Activated CD4-positive, alpha-beta T cell treated with anti-CD3 and anti-CD28 coated beads, Interleukin-2, amount 10 ng/mL, durations not matched to agents 24 days and 14 days (primary cell): ENCODE results near the gene TARS3. TPM values are rescaled to one million over a fixed set of nuclear protein-coding genes. Genes with fewer than 3 reads are reported as not detected.
A peak's percentile ranks its signal among the peaks of the same experiment; 100 is the strongest.

Source experiments
- DNase-seq: peaks from one replicate; pipeline ENCODE4 v3.0.0; 2022
- H3K27ac Mint-ChIP-seq: one replicate; pipeline ENCODE4 v1.8.0; 2022; ENCODE audit warnings: mild to moderate bottlenecking, mixed read lengths
- H3K27me3 Mint-ChIP-seq: one replicate; pipeline ENCODE4 v1.8.0; 2022; ENCODE audit warnings: mixed read lengths
- H3K36me3 Mint-ChIP-seq: one replicate; pipeline ENCODE4 v1.8.0; 2022; ENCODE audit warnings: low read depth, mild to moderate bottlenecking, mixed read lengths
- H3K4me1 Mint-ChIP-seq: one replicate; pipeline ENCODE4 v1.8.0; 2021; ENCODE audit warnings: mixed read lengths
- H3K4me3 Mint-ChIP-seq: one replicate; pipeline ENCODE4 v1.8.0; 2022; ENCODE audit warnings: mild to moderate bottlenecking, moderate library complexity, mixed read lengths
- H3K9me3 Mint-ChIP-seq: one replicate; pipeline ENCODE4 v1.8.0; 2021; ENCODE audit warnings: mixed read lengths
- intact Hi-C: fragments of 100-400 bp; cut with micrococcal nuclease; formaldehyde crosslinking; loops from one replicate; pipeline ENCODE4 v1.15.1; 2023
- total RNA-seq: library from RNA; stranded (reverse); gene quantifications from 2 replicates; pipeline ENCODE4 v1.2.3, GENCODE V29; 2022

TARS3 gene
- total RNA-seq, 1 donor from 2014 or later, result 11.5 TPM

- H3K4me3 Mint-ChIP-seq, result peak overlapping the region; percentile 12
- no peak for DNase-seq
- peak overlapping the region; percentile 15 for H3K27ac Mint-ChIP-seq
- H3K27me3 Mint-ChIP-seq, result no peaks in the 10 kb centered on the region
- H3K36me3 Mint-ChIP-seq, result peaks cover 23% of the 10 kb centered on the region
- intact Hi-C loops, result loop anchor here (2.0 kb wide), 1 partner anchor 14 kb away; no protein-coding TSS in a partner anchor
- peaks cover 11% of the 10 kb centered on the region for H3K4me1 Mint-ChIP-seq
- peaks cover 8% of the 10 kb centered on the region for H3K9me3 Mint-ChIP-seq
Observed at GRCh38 chr15:101725073-101725472, 800 bp upstream of the TARS3 start.

- peaks cover 12% of the 10 kb centered on the region for H3K4me1 Mint-ChIP-seq
- peak overlapping the region; percentile 15 for H3K27ac Mint-ChIP-seq
- H3K27me3 Mint-ChIP-seq, result no peaks in the 10 kb centered on the region
- intact Hi-C loops, result loop anchor here (1.0 to 5.0 kb wide), 5 partner anchors 14 to 1127 kb away; partner anchors contain the start of genes SNRPA1 and TM2D3
- DNase-seq, result no peak
- peaks cover 8% of the 10 kb centered on the region for H3K9me3 Mint-ChIP-seq
- peaks cover 26% of the 10 kb centered on the region for H3K36me3 Mint-ChIP-seq
- peak overlapping the region; percentile 12 for H3K4me3 Mint-ChIP-seq
Observed at GRCh38 chr15:101724675-101725005, 367 bp upstream of the TARS3 start.

GRCh38 chr15:101723171-101723873 is 951 bp downstream of the TARS3 start:
- DNase-seq, result peak; percentile 87

GRCh38 chr15:101718896-101719295 is 5.4 kb downstream of the TARS3 start:
- Mint-ChIP-seq H3K27ac (no peak overlapping the region), H3K4me1 (peaks cover 25% of the 10 kb centered on the region), H3K36me3 (peaks cover 60% of the 10 kb centered on the region), H3K27me3 (no peaks in the 10 kb centered on the region), H3K9me3 (peaks cover 8% of the 10 kb centered on the region), H3K4me3 (no peak overlapping the region)
- no peak for DNase-seq
- intact Hi-C loops, result no loop called here

More at GRCh38 chr15:101723171-101723873, 951 bp downstream of the TARS3 start:
- H3K9me3 Mint-ChIP-seq, result peaks cover 8% of the 10 kb centered on the region
- intact Hi-C loops, result loop anchor here (2.0 to 5.0 kb wide), 2 partner anchors 27 to 1126 kb away; no protein-coding TSS in a partner anchor
- H3K4me1 Mint-ChIP-seq, result peaks cover 17% of the 10 kb centered on the region
- H3K4me3 Mint-ChIP-seq, result peak overlapping the region; percentile 87
- peak overlapping the region; percentile 95 for H3K27ac Mint-ChIP-seq
- H3K27me3 Mint-ChIP-seq, result no peaks in the 10 kb centered on the region
- H3K36me3 Mint-ChIP-seq, result peaks cover 36% of the 10 kb centered on the region

GRCh38 chr15:101712078-101712477 is 12.2 kb downstream of the TARS3 start:
- H3K4me3 Mint-ChIP-seq, result no peak overlapping the region
- intact Hi-C loops, result no loop called here
- peaks cover 12% of the 10 kb centered on the region for H3K4me1 Mint-ChIP-seq
- H3K36me3 Mint-ChIP-seq, result peaks cover 66% of the 10 kb centered on the region
- no peaks in the 10 kb centered on the region for H3K9me3 Mint-ChIP-seq
- H3K27ac Mint-ChIP-seq, result no peak overlapping the region
- H3K27me3 Mint-ChIP-seq, result no peaks in the 10 kb centered on the region
- DNase-seq, result peak; percentile 67

GRCh38 chr15:101710806-101711205 is 13.5 kb downstream of the TARS3 start:
- no peak overlapping the region for H3K4me3 Mint-ChIP-seq
- no peaks in the 10 kb centered on the region for H3K27me3 Mint-ChIP-seq
- DNase-seq, result no peak
- H3K27ac Mint-ChIP-seq, result no peak overlapping the region
- H3K9me3 Mint-ChIP-seq, result no peaks in the 10 kb centered on the region
- intact Hi-C loops, result no loop called here
- H3K4me1 Mint-ChIP-seq, result peaks cover 12% of the 10 kb centered on the region
- H3K36me3 Mint-ChIP-seq, result peaks cover 64% of the 10 kb centered on the region

GRCh38 chr15:101709466-101709865 is 14.8 kb downstream of the TARS3 start:
- peaks cover 14% of the 10 kb centered on the region for H3K4me1 Mint-ChIP-seq
- no peaks in the 10 kb centered on the region for H3K9me3 Mint-ChIP-seq
- DNase-seq, result no peak
- intact Hi-C loops, result no loop called here
- no peak overlapping the region for H3K4me3 Mint-ChIP-seq
- H3K27me3 Mint-ChIP-seq, result no peaks in the 10 kb centered on the region
- H3K27ac Mint-ChIP-seq, result no peak overlapping the region
- peaks cover 68% of the 10 kb centered on the region for H3K36me3 Mint-ChIP-seq

- H3K27ac Mint-ChIP-seq, result no peak overlapping the region
Observed at GRCh38 chr15:101707983-101708382, 16.3 kb downstream of the TARS3 start.

GRCh38 chr15:101702077-101702476 is 22.2 kb downstream of the TARS3 start:
- peaks cover 75% of the 10 kb centered on the region for H3K36me3 Mint-ChIP-seq
- H3K4me3 Mint-ChIP-seq, result no peak overlapping the region
- intact Hi-C loops, result no loop called here
- no peaks in the 10 kb centered on the region for H3K9me3 Mint-ChIP-seq
- H3K27me3 Mint-ChIP-seq, result no peaks in the 10 kb centered on the region
- no peak overlapping the region for H3K27ac Mint-ChIP-seq
- peaks cover 18% of the 10 kb centered on the region for H3K4me1 Mint-ChIP-seq
- peak; percentile 19 for DNase-seq

More at GRCh38 chr15:101707983-101708382, 16.3 kb downstream of the TARS3 start:
- no peak overlapping the region for H3K4me3 Mint-ChIP-seq
- no peaks in the 10 kb centered on the region for H3K27me3 Mint-ChIP-seq
- peak; percentile 41 for DNase-seq
- H3K36me3 Mint-ChIP-seq, result peaks cover 67% of the 10 kb centered on the region
- peaks cover 14% of the 10 kb centered on the region for H3K4me1 Mint-ChIP-seq
- intact Hi-C loops, result no loop called here
- H3K9me3 Mint-ChIP-seq, result no peaks in the 10 kb centered on the region

- Mint-ChIP-seq H3K4me3 (no peak overlapping the region), H3K9me3 (peaks cover 3% of the 10 kb centered on the region), H3K27ac (peak overlapping the region; percentile 44), H3K27me3 (no peaks in the 10 kb centered on the region), H3K36me3 (peaks cover 80% of the 10 kb centered on the region), H3K4me1 (peaks cover 44% of the 10 kb centered on the region)
- intact Hi-C loops, result no loop called here
- DNase-seq, result peak; percentile 52
Observed at GRCh38 chr15:101698314-101698713, 26.0 kb downstream of the TARS3 start.

- Mint-ChIP-seq H3K4me3 (peak overlapping the region; percentile 79), H3K27me3 (no peaks in the 10 kb centered on the region), H3K9me3 (peaks cover 8% of the 10 kb centered on the region), H3K4me1 (peaks cover 52% of the 10 kb centered on the region), H3K27ac (peak overlapping the region; percentile 85), H3K36me3 (peaks cover 83% of the 10 kb centered on the region)
- intact Hi-C loops, result loop anchor here (2.0 kb wide), 1 partner anchor 25 kb away; no protein-coding TSS in a partner anchor
- peak; percentile 84 for DNase-seq
Observed at GRCh38 chr15:101697488-101697887, 26.8 kb downstream of the TARS3 start.

GRCh38 chr15:101696829-101697228 is 27.4 kb downstream of the TARS3 start:
- H3K27me3 Mint-ChIP-seq, result no peaks in the 10 kb centered on the region
- H3K27ac Mint-ChIP-seq, result peak overlapping the region; percentile 85
- intact Hi-C loops, result loop anchor here (2.0 kb wide), 1 partner anchor 26 kb away; no protein-coding TSS in a partner anchor
- H3K4me3 Mint-ChIP-seq, result peak overlapping the region; percentile 79
- H3K4me1 Mint-ChIP-seq, result peaks cover 55% of the 10 kb centered on the region
- peaks cover 10% of the 10 kb centered on the region for H3K9me3 Mint-ChIP-seq
- H3K36me3 Mint-ChIP-seq, result peaks cover 79% of the 10 kb centered on the region
- DNase-seq, result no peak

GRCh38 chr15:101694261-101694660 is 30.0 kb downstream of the TARS3 start:
- Mint-ChIP-seq H3K4me3 (no peak overlapping the region), H3K36me3 (peaks cover 63% of the 10 kb centered on the region), H3K9me3 (peaks cover 13% of the 10 kb centered on the region), H3K4me1 (peaks cover 59% of the 10 kb centered on the region), H3K27ac (peak overlapping the region; percentile 23), H3K27me3 (no peaks in the 10 kb centered on the region)
- intact Hi-C loops, result no loop called here
- DNase-seq, result peak; percentile 61

GRCh38 chr15:101692801-101693598 is 31.3 kb downstream of the TARS3 start:
- H3K9me3 Mint-ChIP-seq, result peaks cover 13% of the 10 kb centered on the region
- no peaks in the 10 kb centered on the region for H3K27me3 Mint-ChIP-seq
- H3K27ac Mint-ChIP-seq, result peak overlapping the region; percentile 91
- H3K36me3 Mint-ChIP-seq, result peaks cover 56% of the 10 kb centered on the region
- intact Hi-C loops, result loop anchor here (2.0 kb wide), 1 partner anchor 40 kb away; the partner anchor contains the start of gene TM2D3
- peak; percentile 74 for DNase-seq
- peak overlapping the region; percentile 68 for H3K4me3 Mint-ChIP-seq
- peaks cover 56% of the 10 kb centered on the region for H3K4me1 Mint-ChIP-seq
